Activated CD8-positive, alpha-beta memory T cell treated with anti-CD3 and anti-CD28 coated beads for 4 hours (primary cell): Measurements from ENCODE around the gene SLC6A4.
"Not testable (repeated sequence)": the region's sequence is repeated elsewhere in the genome, so short reads cannot be mapped to it uniquely, and the experiment has no call there.

Experiments used
- DNase-seq, 2 donors: peaks; one replicate each; pipeline ENCODE4 v3.0.0-alpha.2; 2020; ENCODE audit warnings: low read depth in 2 of 2

SLC6A4 gene

GRCh38 chr17:30173649-30174048 is 61.8 kb downstream of the SLC6A4 start:
- DNase-seq: no peak

- no peak for DNase-seq
These were observed 62.9 kb downstream of the SLC6A4 start for GRCh38 chr17:30172560-30172959.

GRCh38 chr17:30170415-30170987 is 65.0 kb downstream of the SLC6A4 start:
- no peak for DNase-seq

- DNase-seq: no peak
These were observed 69.5 kb downstream of the SLC6A4 start for GRCh38 chr17:30165960-30166359.

GRCh38 chr17:30165147-30165546 is 70.3 kb downstream of the SLC6A4 start:
- DNase-seq: no peak

- DNase-seq: no peak
These were observed 71.0 kb downstream of the SLC6A4 start for GRCh38 chr17:30164531-30164930.

GRCh38 chr17:30161601-30162000 is 73.9 kb downstream of the SLC6A4 start:
- DNase-seq: no peak

- DNase-seq: no peak
These were observed 74.9 kb downstream of the SLC6A4 start for GRCh38 chr17:30160419-30161172.

- DNase-seq: no peak
These were observed 76.4 kb downstream of the SLC6A4 start for GRCh38 chr17:30158896-30159625.

- DNase-seq: no peak
These were observed 80.1 kb downstream of the SLC6A4 start for GRCh38 chr17:30155389-30155788.

- no peak for DNase-seq
These were observed 82.0 kb downstream of the SLC6A4 start for GRCh38 chr17:30153463-30153862.

- DNase-seq: no peak
These were observed 84.0 kb downstream of the SLC6A4 start for GRCh38 chr17:30151471-30151870.

- no peak for DNase-seq
These were observed 87.1 kb downstream of the SLC6A4 start for GRCh38 chr17:30148376-30148775.

- DNase-seq: not testable (repeated sequence)
These were observed 87.6 kb downstream of the SLC6A4 start for GRCh38 chr17:30147860-30148259.
